H1 (cell line): ENCODE results near the gene TMEM59L. TPM values are rescaled to one million over a fixed set of nuclear protein-coding genes. Genes with fewer than 3 reads are reported as not detected.

ENCODE experiments used
- ATF3 ChIP-seq: IDR thresholded peaks from 2 replicates; pipeline ENCODE4 v1.6.1; 2011; ENCODE audit warnings: low read depth, mild to moderate bottlenecking, low read length; ENCODE audit not compliant: insufficient read depth
- BCL11A ChIP-seq, 2 experiments: IDR thresholded peaks; one replicate each; pipeline ENCODE4 v1.6.1; 2011; ENCODE audit warnings: low read depth in 2 of 2, low read length in 2 of 2, mild to moderate bottlenecking in 2 of 2
- BRCA1 ChIP-seq: IDR thresholded peaks from 2 replicates; pipeline ENCODE4 v1.6.1; 2012; ENCODE audit warnings: low read depth, low read length, improper control_type of control experiment
- CBX8 ChIP-seq: fragments of 300-800, 300-1000 bp; sonication (generic); IDR thresholded peaks from 2 replicates; pipeline ENCODE4 v1.7.1; 2016; ENCODE audit warnings: low read depth, low read length, borderline replicate concordance
- CHD7 ChIP-seq: fragments of 300-600 bp; sonication (generic); IDR thresholded peaks from 2 replicates; pipeline ENCODE4 v1.7.1; 2012; ENCODE audit warnings: low read length, moderate library complexity, mild to moderate bottlenecking, inconsistent platforms; ENCODE audit not compliant: insufficient replicate concordance
- EP300 ChIP-seq, 2 experiments: IDR thresholded peaks; 1 replicate in 1 of 2; 2 replicates in 1 of 2; pipeline ENCODE4 v1.6.1; 2011 to 2012; ENCODE audit warnings: low read depth in 2 of 2, low read length in 2 of 2, mild to moderate bottlenecking in 2 of 2, borderline replicate concordance in 1 of 2, inconsistent platforms in 1 of 2, moderate library complexity in 1 of 2
- PHF8 ChIP-seq: fragments of 200-600 bp; sonication (generic); conservative IDR thresholded peaks from 2 replicates; pipeline ENCODE4 v1.7.1; 2012; ENCODE audit warnings: low read depth, mild to moderate bottlenecking, inconsistent platforms, low read length, moderate library complexity
- POLR2AphosphoS5 ChIP-seq: IDR thresholded peaks from 2 replicates; pipeline ENCODE4 v1.6.1; 2011; ENCODE audit warnings: low read depth, low read length
- SP2 ChIP-seq: IDR thresholded peaks from 2 replicates; pipeline ENCODE4 v1.6.1; 2012; ENCODE audit warnings: mild to moderate bottlenecking, low read length, inconsistent platforms
- SRF ChIP-seq: IDR thresholded peaks from 2 replicates; pipeline ENCODE4 v1.6.1; 2011; ENCODE audit warnings: mild to moderate bottlenecking, low read depth, low read length, moderate library complexity
- polyA plus RNA-seq, 7 experiments: library from polyadenylated mRNA; depleted of rRNA in 3 of 7; stranded (reverse) in 5 of 7; unstranded in 2 of 7; fragments of >200 nt in 5 of 7; fragments of 200-250 nt in 2 of 7; gene quantifications; 1 replicate in 5 of 7; 2 replicates in 1 of 7; 4 replicates in 1 of 7; pipeline versions ENCODE4 v1.2.1 to v1.2.3, GENCODE V29; 2011 to 2013; ENCODE audit warnings: missing spikeins in 2 of 7, mixed read lengths in 2 of 7
- total RNA-seq: library from RNA; stranded (reverse); fragmentation: NEBNext Ultra II Directional; extraction: Animal tissue kit (Norgen Biotek cat#: 25700); gene quantifications from 2 replicates; pipeline ENCODE4 v1.2.1, GENCODE V29; 2021

The TMEM59L gene
- total and polyA plus RNA-seq, 2 of the 8 experiments (the other 6 are each of a cell fraction or from before 2014, with no cell fraction given) = 4.0 to 12.2 TPM

GRCh38 chr19:18660939-18661670, 48.4 kb downstream of the TMEM59L start (continued):
- TF ChIP-seq CHD7 (no peak), SP2 (no peak), PHF8 (no peak), BCL11A (IDR thresholded peaks at IDR 0.05; ENCODE audit: low read depth in 2 of 2, low read length in 2 of 2) (no peak), SRF (no peak), EP300 (IDR thresholded peaks at IDR 0.05; ENCODE audit: borderline replicate concordance in 1 of 2, low read depth in 2 of 2, low read length in 2 of 2) (no peak), ATF3 (no peak), CBX8 (no peak), BRCA1 (no peak), POLR2AphosphoS5 (no peak)
